SK-N-SH (cell line): ENCODE results near the gene ARL17B. TPM values are rescaled to one million over a fixed set of nuclear protein-coding genes. Genes with fewer than 3 reads are reported as not detected.
"Not testable (repeated sequence)": the region's sequence is repeated elsewhere in the genome, so short reads cannot be mapped to it uniquely, and the experiment has no call there.

Experiments used
- CTCF ChIA-PET: fragments of 300-600, 350-600 bp; formaldehyde crosslinking; extraction: SDS; loops from one replicate; lab custom pipeline; 2021; lab: Yijun Ruan, JAX
- POLR2A ChIA-PET: fragments of 350-600 bp; sonication (Branson Sonifier 250); formaldehyde crosslinking; extraction: SDS; loops from one replicate; lab custom pipeline; 2020; ENCODE audit warnings: antibody characterized with exemption, inconsistent platforms; lab: Yijun Ruan, JAX
- DNase-seq: peaks from one replicate; pipeline ENCODE4 v3.0.0; 2012
- H2AFZ ChIP-seq: fragments of 200-600 bp; sonication (generic); 2 replicates; pipeline ENCODE4 v1.8.1; 2016; ENCODE audit warnings: antibody characterized with exemption, mild to moderate bottlenecking, low read depth
- H3F3A ChIP-seq: fragments of 200-600 bp; sonication (generic); replicated peaks from 2 replicates; pipeline ENCODE3; 2016; ENCODE audit warnings: antibody characterized with exemption, mild to moderate bottlenecking; ENCODE audit not compliant: insufficient read depth
- H3K27ac ChIP-seq, 2 experiments: fragments of 200-500 bp in 1 of 2; fragments of 200-600 bp in 1 of 2; sonication (Bioruptor generic) in 1 of 2; sonication (generic), shearing (Covaris generic) in 1 of 2; 2 replicates each; pipeline versions ENCODE4 v1.5.1 to v1.6.1; 2014 to 2016; ENCODE audit warnings: low read depth in 2 of 2, inconsistent platforms in 1 of 2, low read length in 1 of 2, mild to moderate bottlenecking in 1 of 2, mixed read lengths in 1 of 2
- H3K27me3 ChIP-seq: fragments of 200-600 bp; sonication (generic), shearing (Covaris generic); 2 replicates; pipeline ENCODE4 v1.6.1; 2016; ENCODE audit warnings: mixed run types; ENCODE audit not compliant: insufficient read depth
- H3K36me3 ChIP-seq, 2 experiments: fragments of 200-500 bp in 1 of 2; fragments of 200-600 bp in 1 of 2; sonication (Bioruptor generic) in 1 of 2; sonication (generic) in 1 of 2; replicated peaks in 1 of 2; 2 replicates each; pipeline versions ENCODE3 to v1.5.1; 2014 to 2016; ENCODE audit warnings: low read length in 1 of 2, mild to moderate bottlenecking in 1 of 2; ENCODE audit not compliant: insufficient read depth in 2 of 2, control insufficient read depth in 1 of 2
- H3K4me1 ChIP-seq, 2 experiments: fragments of 200-500 bp in 1 of 2; fragments of 200-600 bp in 1 of 2; sonication (Bioruptor generic) in 1 of 2; sonication (generic), shearing (Covaris generic) in 1 of 2; 2 replicates each; pipeline versions ENCODE4 v1.5.1 to v1.6.1; 2014 to 2016; ENCODE audit warnings: low read depth in 1 of 2, low read length in 1 of 2, mixed run types in 1 of 2; ENCODE audit not compliant: insufficient read depth in 2 of 2, control insufficient read depth in 1 of 2
- H3K4me2 ChIP-seq: fragments of 200-600 bp; sonication (generic), shearing (Covaris generic); 2 replicates; pipeline ENCODE4 v1.6.1; 2017; ENCODE audit warnings: mixed run types
- H3K4me3 ChIP-seq, 2 experiments: fragments of 200-500 bp in 1 of 2; fragments of 200-600 bp in 1 of 2; sonication (Bioruptor generic) in 1 of 2; sonication (generic), shearing (Covaris generic) in 1 of 2; 2 replicates each; pipeline versions ENCODE4 v1.5.1 to v1.8.1; 2014 to 2016; ENCODE audit warnings: low read depth in 2 of 2, inconsistent platforms in 1 of 2, low read length in 1 of 2, mild to moderate bottlenecking in 1 of 2, mixed read lengths in 1 of 2, moderate library complexity in 1 of 2
- H3K79me2 ChIP-seq: fragments of 200-600 bp; sonication (generic); 2 replicates; pipeline ENCODE4 v1.8.1; 2017; ENCODE audit warnings: mild to moderate bottlenecking; ENCODE audit not compliant: insufficient read depth
- H3K9ac ChIP-seq: fragments of 200-600 bp; sonication (generic); 2 replicates; pipeline ENCODE4 v1.6.1; 2017; ENCODE audit warnings: mixed run types
- H3K9me2 ChIP-seq: fragments of 200-600 bp; sonication (generic); 2 replicates; pipeline ENCODE4 v1.6.1; 2017; ENCODE audit warnings: mixed run types
- H3K9me3 ChIP-seq: fragments of 200-600 bp; sonication (generic); 2 replicates; pipeline ENCODE4 v1.6.1; 2017; ENCODE audit warnings: mixed run types, mild to moderate bottlenecking, moderate library complexity
- H4K20me1 ChIP-seq: fragments of 200-600 bp; sonication (generic); 2 replicates; pipeline ENCODE4 v1.6.1; 2017; ENCODE audit warnings: mild to moderate bottlenecking, mixed run types; ENCODE audit not compliant: insufficient read depth
- CTCF ChIP-seq: fragments of 200-600 bp; sonication (generic); IDR thresholded peaks from 2 replicates; pipeline ENCODE4 v1.6.1; 2017; ENCODE audit warnings: antibody characterized with exemption, mild to moderate bottlenecking, moderate library complexity
- RAD21 ChIP-seq: IDR thresholded peaks from 2 replicates; pipeline ENCODE4 v1.6.1; 2012; ENCODE audit warnings: mild to moderate bottlenecking, low read length
- SMC3 ChIP-seq: IDR thresholded peaks from 2 replicates; pipeline ENCODE4 v1.6.1; 2012; ENCODE audit warnings: low read depth, low read length, improper control_type of control experiment
- WGBS: methylation state at CpG from one replicate; pipeline ENCODE4 v1.1.6; 2017; ENCODE audit warnings: low lambda C conversion rate; 5-methylcytosine and 5-hydroxymethylcytosine counted together
- polyA plus RNA-seq, 3 experiments: library from polyadenylated mRNA; depleted of rRNA; stranded (reverse); fragments of >200 nt; gene quantifications; 2 replicates each; pipeline ENCODE4 v1.2.3, GENCODE V29; 2012

The ARL17B gene
- polyA plus RNA-seq, 1 of the 3 experiments (the other 2 are of a cell fraction), result 2.9 TPM

DNA sequence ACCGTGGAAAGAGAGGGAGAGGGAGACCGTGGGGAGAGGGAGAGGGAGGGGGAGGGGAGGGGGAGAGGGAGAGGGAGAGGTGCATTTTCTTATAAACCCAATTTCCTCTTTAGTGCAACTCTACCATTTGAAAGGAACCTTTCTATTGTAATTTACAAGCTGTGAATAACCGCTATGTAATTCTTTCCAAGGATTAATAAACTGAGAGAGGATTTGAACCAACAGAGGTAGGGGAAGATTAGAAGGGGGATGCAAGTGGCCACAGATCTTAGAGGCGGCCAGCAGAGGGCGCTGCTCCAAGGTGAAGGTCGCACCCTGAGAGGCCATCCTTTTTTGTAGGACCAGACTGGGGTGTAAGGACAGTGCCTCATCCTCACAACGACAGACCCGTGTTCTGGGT is 107.8 kb downstream of the ARL17B start:
- H3K9me3 ChIP-seq, H2AFZ ChIP-seq, POLR2A ChIA-PET, H3K9me2 ChIP-seq, H3K27me3 ChIP-seq, H4K20me1 ChIP-seq, H3K27ac ChIP-seq, H3K36me3 ChIP-seq, H3K79me2 ChIP-seq, H3K4me3 ChIP-seq, H3K9ac ChIP-seq, H3K4me2 ChIP-seq, H3K4me1 ChIP-seq, H3F3A ChIP-seq: not testable (repeated sequence)
- CTCF ChIA-PET, result interaction anchor here (1.0 kb wide), 1 partner anchor 14 kb away, joined by 4 read pairs; no protein-coding TSS in a partner anchor
- WGBS, result 30% methylated on average over 6 of the region's 8 CpGs
- peak; percentile 75 for DNase-seq
- TF ChIP-seq CTCF (peak; percentile 74), RAD21 (peak; percentile 31; the same call in 1 of the 2 replicates), SMC3 (0 out of 2 replicates have a peak, but pooled peaks have one; percentile 20)

DNA sequence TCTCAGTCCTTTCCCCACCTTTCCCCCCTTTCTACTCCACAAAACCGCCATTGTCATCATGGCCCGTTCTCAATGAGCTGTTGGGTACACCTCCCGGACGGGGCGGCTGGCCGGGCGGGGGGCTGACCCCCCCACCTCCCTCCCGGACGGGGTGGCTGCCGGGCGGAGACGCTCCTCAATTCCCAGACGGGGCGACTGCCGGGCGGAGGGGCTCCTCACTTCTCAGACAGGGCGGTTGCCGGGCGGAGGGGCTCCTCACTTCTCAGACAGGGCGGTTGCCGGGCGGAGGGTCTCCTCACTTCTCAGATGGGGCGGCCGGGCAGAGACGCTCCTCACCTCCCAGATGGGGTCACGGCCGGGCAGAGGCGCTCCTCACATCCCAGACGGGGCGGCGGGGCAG is 108.8 kb downstream of the ARL17B start:
- 91% methylated on average over 22 of the region's 31 CpGs for WGBS
- H3K9me3 ChIP-seq, DNase-seq, CTCF ChIA-PET, H3K27me3 ChIP-seq, H3K9me2 ChIP-seq, H3K79me2 ChIP-seq, H3K27ac ChIP-seq, H3K4me1 ChIP-seq, H3K9ac ChIP-seq, H3F3A ChIP-seq, H3K4me2 ChIP-seq, POLR2A ChIA-PET, H3K36me3 ChIP-seq, H3K4me3 ChIP-seq, H4K20me1 ChIP-seq, H2AFZ ChIP-seq: not testable (repeated sequence)

- H3K4me2 ChIP-seq, H3K9ac ChIP-seq, H3K79me2 ChIP-seq, H2AFZ ChIP-seq, H3K9me3 ChIP-seq, CTCF ChIA-PET, H3K4me3 ChIP-seq, POLR2A ChIA-PET, H3K4me1 ChIP-seq, H4K20me1 ChIP-seq, H3F3A ChIP-seq, H3K27me3 ChIP-seq, H3K9me2 ChIP-seq, H3K27ac ChIP-seq, H3K36me3 ChIP-seq, DNase-seq: not testable (repeated sequence)
- WGBS, result 76% methylated on average over 3 of the region's 3 CpGs
These were observed 112.4 kb downstream of the ARL17B start for GRCh38 chr17:46249153-46249552.

DNA sequence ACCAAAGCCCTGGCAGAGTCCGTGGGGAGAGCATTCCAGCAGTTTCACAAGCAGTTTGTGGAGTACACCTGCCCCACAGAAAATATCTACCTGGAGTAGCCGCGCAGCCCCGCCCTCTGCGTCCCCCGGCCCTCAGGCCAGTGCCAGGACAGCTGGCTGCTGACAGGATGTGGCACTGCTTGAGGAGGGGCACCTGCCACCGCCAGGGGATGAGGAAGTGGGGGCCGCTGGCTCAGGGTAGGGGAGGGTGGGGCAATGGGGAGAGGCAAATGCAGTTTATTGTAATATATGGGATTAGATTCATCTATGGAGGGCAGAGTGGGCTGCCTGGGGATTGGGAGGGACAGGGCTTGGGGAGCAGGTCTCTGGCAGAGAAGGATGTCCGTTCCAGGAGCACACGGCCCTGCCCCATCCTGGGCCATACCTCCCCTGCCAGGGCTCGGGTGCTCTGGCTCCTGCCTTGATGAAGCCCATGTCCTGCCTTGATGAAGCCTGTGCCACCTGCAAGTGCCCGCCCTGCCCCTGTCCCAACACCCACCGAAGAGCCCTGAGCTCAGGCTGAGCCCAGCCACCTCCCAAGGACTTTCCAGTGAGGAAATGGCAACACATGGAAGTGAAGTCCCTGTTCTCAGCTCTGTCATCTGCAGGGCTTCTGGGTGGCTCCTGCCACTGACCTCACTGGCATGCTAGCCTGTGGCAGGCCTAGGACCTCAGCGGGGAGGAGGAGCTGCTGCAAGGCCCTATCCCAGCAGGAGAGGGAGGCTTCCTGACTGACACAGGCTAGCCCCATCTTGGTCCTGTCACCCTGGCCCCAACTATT is 116.4 kb downstream of the ARL17B start:
- H3F3A ChIP-seq, H2AFZ ChIP-seq, H3K27ac ChIP-seq, H3K4me2 ChIP-seq, H3K36me3 ChIP-seq, H3K4me3 ChIP-seq, H3K4me1 ChIP-seq, H4K20me1 ChIP-seq, H3K27me3 ChIP-seq, CTCF ChIA-PET, H3K9me3 ChIP-seq, DNase-seq, H3K79me2 ChIP-seq, POLR2A ChIA-PET, H3K9ac ChIP-seq, H3K9me2 ChIP-seq: not testable (repeated sequence)
- 100% methylated on average over 1 of the region's 14 CpGs for WGBS

DNA sequence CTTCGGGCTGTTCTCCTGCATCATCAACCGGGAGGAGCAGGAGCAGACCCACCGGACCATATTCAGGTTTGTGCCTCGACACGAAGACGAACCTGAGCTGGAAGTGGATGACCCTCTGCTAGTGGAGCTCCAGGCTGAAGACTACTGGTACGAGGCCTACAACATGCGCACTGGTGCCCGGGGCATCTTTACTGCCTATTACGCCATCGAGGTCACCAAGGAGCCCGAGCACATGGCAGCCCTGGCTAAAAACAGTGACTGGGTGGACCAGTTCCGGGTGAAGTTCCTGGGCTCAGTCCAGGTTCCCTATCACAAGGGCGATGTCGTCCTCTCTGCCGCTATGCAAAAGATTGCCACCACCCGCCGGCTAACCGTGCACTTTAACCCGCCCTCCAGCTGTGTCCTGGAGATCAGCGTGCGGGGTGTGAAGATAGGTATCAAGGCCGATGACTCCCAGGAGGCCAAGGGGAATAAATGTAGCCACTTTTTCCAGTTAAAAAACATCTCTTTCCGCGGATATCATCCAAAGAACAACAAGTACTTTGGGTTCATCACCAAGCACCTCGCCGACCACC is 117.1 kb downstream of the ARL17B start:
- H4K20me1 ChIP-seq, H3K9me2 ChIP-seq, H3K27ac ChIP-seq, POLR2A ChIA-PET, DNase-seq, H3K4me1 ChIP-seq, H3K9me3 ChIP-seq, CTCF ChIA-PET, H3K79me2 ChIP-seq, H3K36me3 ChIP-seq, H3K9ac ChIP-seq, H3K27me3 ChIP-seq, H3F3A ChIP-seq, H3K4me2 ChIP-seq, H2AFZ ChIP-seq, H3K4me3 ChIP-seq: not testable (repeated sequence)
- 95% methylated on average over 15 of the region's 27 CpGs for WGBS
